Suprapubic skin (tissue), 3 donors: ENCODE data around the gene ANKFN1.

Experiments
- POLR2A ChIP-seq, 2 donors: fragments of 450-650 bp; IDR thresholded peaks; one replicate each; pipeline ENCODE4 v1.6.1; 2017; ENCODE audit warnings: antibody characterized with exemption in 2 of 2, mild to moderate bottlenecking in 2 of 2, moderate library complexity in 2 of 2
- TF ChIP-seq, protein P1 (sequence below), 2 donors: fragments of 200-600 bp in 1 of 2; fragments of 450-650 bp in 1 of 2; sonication (generic) in 1 of 2; IDR thresholded peaks; one replicate each; pipeline ENCODE4 v1.5.1; 2016 to 2019; ENCODE audit warnings: antibody characterized with exemption in 2 of 2, mild to moderate bottlenecking in 1 of 2, moderate library complexity in 1 of 2

DNA sequence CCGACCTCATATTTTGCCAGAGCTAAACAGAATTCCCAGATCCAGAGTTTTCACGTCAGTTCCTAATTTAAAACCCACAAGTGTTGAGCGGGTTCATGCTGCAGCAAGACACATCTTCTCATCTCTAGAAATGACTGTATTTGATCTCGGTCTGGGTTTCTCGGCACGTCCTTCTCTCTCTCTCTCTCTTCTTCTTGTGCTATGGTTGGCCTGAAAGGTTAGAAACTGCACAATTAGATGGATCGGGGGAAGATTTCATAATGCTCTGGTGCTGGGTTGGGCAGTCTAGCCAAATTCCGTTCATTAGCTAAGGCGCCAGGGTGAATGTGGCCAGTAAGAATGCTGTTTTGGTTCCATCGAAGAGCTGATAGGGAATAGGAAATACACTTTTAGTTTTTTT lies 281.3 kb downstream of the ANKFN1 start:
- no peak for TF ChIP-seq POLR2A (IDR thresholded peaks at IDR 0.05)
- TF ChIP-seq, protein P1, sequence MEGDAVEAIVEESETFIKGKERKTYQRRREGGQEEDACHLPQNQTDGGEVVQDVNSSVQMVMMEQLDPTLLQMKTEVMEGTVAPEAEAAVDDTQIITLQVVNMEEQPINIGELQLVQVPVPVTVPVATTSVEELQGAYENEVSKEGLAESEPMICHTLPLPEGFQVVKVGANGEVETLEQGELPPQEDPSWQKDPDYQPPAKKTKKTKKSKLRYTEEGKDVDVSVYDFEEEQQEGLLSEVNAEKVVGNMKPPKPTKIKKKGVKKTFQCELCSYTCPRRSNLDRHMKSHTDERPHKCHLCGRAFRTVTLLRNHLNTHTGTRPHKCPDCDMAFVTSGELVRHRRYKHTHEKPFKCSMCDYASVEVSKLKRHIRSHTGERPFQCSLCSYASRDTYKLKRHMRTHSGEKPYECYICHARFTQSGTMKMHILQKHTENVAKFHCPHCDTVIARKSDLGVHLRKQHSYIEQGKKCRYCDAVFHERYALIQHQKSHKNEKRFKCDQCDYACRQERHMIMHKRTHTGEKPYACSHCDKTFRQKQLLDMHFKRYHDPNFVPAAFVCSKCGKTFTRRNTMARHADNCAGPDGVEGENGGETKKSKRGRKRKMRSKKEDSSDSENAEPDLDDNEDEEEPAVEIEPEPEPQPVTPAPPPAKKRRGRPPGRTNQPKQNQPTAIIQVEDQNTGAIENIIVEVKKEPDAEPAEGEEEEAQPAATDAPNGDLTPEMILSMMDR (IDR thresholded peaks at IDR 0.05), result no peak
